Keratinocyte (primary cell): ENCODE results near the gene GPR153.

Experiments used
- CTCF ChIP-seq, 3 experiments: IDR thresholded peaks in 1 of 3; conservative IDR thresholded peaks in 1 of 3; optimal IDR thresholded peaks in 1 of 3; 2 replicates in 2 of 3; 3 replicates in 1 of 3; pipeline versions ENCODE3 to v1.5.1; 2011; ENCODE audit warnings: low read length in 3 of 3, mild to moderate bottlenecking in 3 of 3, moderate library complexity in 2 of 3, control low read depth in 1 of 3, inconsistent platforms in 1 of 3; ENCODE audit not compliant: insufficient read depth in 2 of 3; ENCODE audit errors: extremely low read depth in 1 of 3
- EZH2 ChIP-seq: IDR thresholded peaks from one replicate; pipeline ENCODE4 v1.6.1; 2012; ENCODE audit warnings: inconsistent platforms, mild to moderate bottlenecking, low read length, moderate library complexity

DNA sequence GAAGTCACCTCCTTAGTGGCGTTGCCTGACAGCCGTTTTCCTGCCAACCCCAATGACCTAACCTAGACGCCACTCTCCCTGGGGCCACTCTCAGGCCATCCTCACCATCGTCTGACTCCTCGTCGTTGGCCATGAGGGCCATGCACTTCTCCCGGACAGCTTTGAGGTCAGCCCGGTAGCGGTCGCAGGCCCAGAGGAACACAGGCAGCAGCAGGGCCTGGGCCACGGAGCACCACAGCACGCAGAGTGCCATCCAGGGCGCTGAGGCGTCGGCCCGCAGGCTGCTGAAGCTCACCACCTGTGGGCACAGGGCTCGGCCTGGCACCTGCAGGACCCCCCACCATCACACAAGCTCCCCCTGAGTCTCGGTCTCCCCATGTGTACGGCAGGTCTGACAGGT lies 9.7 kb downstream of the GPR153 start:
- TF ChIP-seq CTCF (optimal IDR thresholded peaks at IDR 0.05 in 1 of 3, IDR thresholded peaks at IDR 0.05 in 1 of 3, conservative IDR thresholded peaks at IDR 0.05 in 1 of 3; ENCODE audit: extremely low read depth in 1 of 3, insufficient read depth in 2 of 3, low read length in 3 of 3), result no peak
- no peak for TF ChIP-seq EZH2
